ENCODE data around the gene CLEC4F.

CLEC4F gene

GRCh38 chr2:70820499-70820898 lies at the start of gene CLEC4F:
Gene CLEC4F (minus strand): TSS chr2:70820599. CDS start chr2:70820523, 76 bp downstream.
- no peak within 1 kb of the TSS for H3K4me3 ChIP-seq
- H3K27ac ChIP-seq: no peak within 1 kb of the TSS
- peak; percentile 63 for DNase-seq (ENCODE audit: low spot score)
- no peak for TF ChIP-seq CTCF (IDR thresholded peaks at IDR 0.05)

GRCh38 chr2:70868970-70869369 lies 48.6 kb upstream of the CLEC4F start:
- no peak for DNase-seq (ENCODE audit: low spot score)
- Histone ChIP-seq H3K27ac (no peak overlapping the region), H3K4me3 (no peak overlapping the region)
- no peak for TF ChIP-seq CTCF (IDR thresholded peaks at IDR 0.05)

- no peak overlapping the region for H3K27ac ChIP-seq
- TF ChIP-seq CTCF (IDR thresholded peaks at IDR 0.05): peak; percentile 92
- peak overlapping the region; percentile 7 for H3K4me3 ChIP-seq
- no peak for DNase-seq (ENCODE audit: low spot score)
Observed at GRCh38 chr2:70861777-70862625, 41.6 kb upstream of the CLEC4F start.

DNA sequence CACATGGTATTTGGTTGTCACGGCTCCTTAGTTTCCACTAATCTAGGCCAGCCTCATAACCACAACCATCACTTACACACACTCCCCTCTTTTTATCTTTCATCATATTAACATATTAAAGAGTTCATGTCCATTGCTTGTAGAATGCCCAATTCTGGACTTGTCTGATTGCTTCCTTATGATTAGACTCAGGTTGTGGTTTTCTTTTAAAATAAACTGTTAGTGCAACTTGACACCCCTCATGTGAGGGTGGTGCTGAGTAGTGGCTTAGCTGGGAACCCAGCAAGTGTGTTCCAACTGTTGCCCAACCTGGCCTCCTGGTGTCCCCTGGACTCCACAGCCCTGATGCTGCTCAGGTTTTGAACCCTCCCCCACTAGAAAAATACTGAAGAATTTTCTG lies 35.3 kb upstream of the CLEC4F start:
- no peak for DNase-seq (ENCODE audit: low spot score)
- no peak for TF ChIP-seq CTCF (IDR thresholded peaks at IDR 0.05)
- no peak overlapping the region for H3K4me3 ChIP-seq
- H3K27ac ChIP-seq: no peak overlapping the region

- no peak for DNase-seq (ENCODE audit: low spot score)
- Histone ChIP-seq H3K4me3 (no peak overlapping the region), H3K27ac (no peak overlapping the region)
- TF ChIP-seq CTCF (IDR thresholded peaks at IDR 0.05): no peak
Observed at GRCh38 chr2:70854411-70854810, 34.0 kb upstream of the CLEC4F start.

DNA sequence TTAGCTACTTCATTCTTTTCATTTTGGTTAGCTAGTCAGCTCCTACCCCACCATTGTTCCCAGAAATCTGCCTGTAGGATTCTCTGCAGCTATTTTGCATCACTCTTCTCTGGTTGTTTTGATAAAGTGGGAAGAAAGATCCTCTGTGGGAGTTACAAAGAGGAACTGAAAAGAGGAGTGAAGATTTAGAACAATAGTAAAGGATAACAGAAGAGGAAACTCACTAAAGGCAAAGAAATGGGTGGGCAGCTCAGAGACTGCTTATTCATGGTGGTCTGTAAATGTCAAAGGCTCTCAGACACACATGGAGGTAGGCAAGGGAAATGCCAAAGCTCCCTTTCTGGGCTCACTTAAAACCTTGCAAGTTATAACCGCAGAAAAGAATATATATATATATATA lies 32.4 kb upstream of the CLEC4F start:
- TF ChIP-seq CTCF (IDR thresholded peaks at IDR 0.05): no peak
- no peak overlapping the region for H3K4me3 ChIP-seq
- H3K27ac ChIP-seq: no peak overlapping the region
- DNase-seq (ENCODE audit: low spot score): no peak

DNA sequence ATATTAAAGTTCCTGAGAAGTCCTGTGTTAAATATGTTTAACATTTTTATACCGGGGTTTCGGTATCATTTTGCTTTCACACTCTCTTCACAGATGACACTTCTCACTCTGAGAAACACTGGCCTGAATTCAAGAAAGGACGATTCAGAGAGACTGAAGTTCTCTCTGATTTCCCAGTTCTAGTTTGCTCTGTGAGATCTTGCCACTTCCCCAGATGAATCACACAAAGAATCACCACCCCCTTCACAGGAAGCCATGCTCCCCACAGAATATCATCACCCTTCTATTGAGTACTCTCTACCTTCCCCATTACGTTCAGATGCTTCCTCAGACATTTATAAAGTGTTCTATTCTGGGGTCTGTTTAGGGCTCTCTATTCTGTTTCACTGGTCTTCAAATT lies 31.3 kb upstream of the CLEC4F start:
- TF ChIP-seq CTCF (IDR thresholded peaks at IDR 0.05): no peak

More for the DNA sequence above, 31.3 kb upstream of the CLEC4F start:
- Histone ChIP-seq H3K27ac (no peak overlapping the region), H3K4me3 (no peak overlapping the region)
- DNase-seq (ENCODE audit: low spot score): no peak

Measured in coronary artery (tissue), 2 donors.